IgD-negative memory B cell (primary cell): ENCODE data around the gene SDHAF3. TPM values are rescaled to one million over a fixed set of nuclear protein-coding genes. Genes with fewer than 3 reads are reported as not detected.

ENCODE experiments used
- H3K27ac Mint-ChIP-seq, 3 donors: one replicate each; pipeline ENCODE4 v1.8.0; 2020 to 2022; ENCODE audit warnings: mild to moderate bottlenecking in 3 of 3, mixed read lengths in 3 of 3, moderate library complexity in 1 of 3
- H3K27me3 Mint-ChIP-seq: one replicate; pipeline ENCODE4 v1.8.0; 2021; ENCODE audit warnings: mixed read lengths
- H3K36me3 Mint-ChIP-seq: one replicate; pipeline ENCODE4 v1.8.0; 2020; ENCODE audit warnings: mild to moderate bottlenecking, mixed read lengths
- H3K4me1 Mint-ChIP-seq, 3 donors: one replicate each; pipeline ENCODE4 v1.8.0; 2020 to 2022; ENCODE audit warnings: mixed read lengths in 3 of 3, mild to moderate bottlenecking in 1 of 3
- H3K4me3 Mint-ChIP-seq, 4 donors: one replicate each; pipeline ENCODE4 v1.8.0; 2020 to 2022; ENCODE audit warnings: mild to moderate bottlenecking in 4 of 4, mixed read lengths in 4 of 4, moderate library complexity in 3 of 4
- H3K9me3 Mint-ChIP-seq, 3 donors: one replicate each; pipeline ENCODE4 v1.8.0; 2020 to 2021; ENCODE audit warnings: mixed read lengths in 3 of 3, mild to moderate bottlenecking in 1 of 3
- polyA plus RNA-seq: library from polyadenylated mRNA; unstranded; fragments of 300-500 nt; fragmentation: Illumina TruSeq; gene quantifications from one replicate; pipeline ENCODE4 v1.2.3, GENCODE V29; 2021

SDHAF3 gene
- polyA plus RNA-seq, 1 donor from 2014 or later: 37.9 TPM

GRCh38 chr7:97219237-97219636 lies 101.7 kb downstream of the SDHAF3 start:
- peaks cover 2% of the 10 kb centered on the region for H3K36me3 Mint-ChIP-seq
- no peak overlapping the region for H3K4me3 Mint-ChIP-seq
- no peaks in the 10 kb centered on the region for H3K4me1 Mint-ChIP-seq
- H3K9me3 Mint-ChIP-seq: peaks cover 3 to 4% (median 4%) of the 10 kb centered on the region in 3 donors
- H3K27me3 Mint-ChIP-seq: peaks cover 2% of the 10 kb centered on the region
- H3K27ac Mint-ChIP-seq: no peak overlapping the region

- H3K9me3 Mint-ChIP-seq: peaks cover 0 to 6% (median 0%) of the 10 kb centered on the region in 3 donors
- no peak overlapping the region for H3K27ac Mint-ChIP-seq
- no peak overlapping the region for H3K4me3 Mint-ChIP-seq
- peaks cover 2% of the 10 kb centered on the region for H3K36me3 Mint-ChIP-seq
- no peaks in the 10 kb centered on the region for H3K4me1 Mint-ChIP-seq
- H3K27me3 Mint-ChIP-seq: peaks cover 2% of the 10 kb centered on the region
Measured at GRCh38 chr7:97224316-97224715, 106.8 kb downstream of the SDHAF3 start.

GRCh38 chr7:97226541-97226940 lies 109.0 kb downstream of the SDHAF3 start:
- Mint-ChIP-seq H3K4me3 (no peak overlapping the region), H3K27me3 (no peaks in the 10 kb centered on the region), H3K9me3 (peaks cover 0 to 6% (median 0%) of the 10 kb centered on the region in 3 donors)

More at GRCh38 chr7:97226541-97226940, 109.0 kb downstream of the SDHAF3 start:
- H3K4me1 Mint-ChIP-seq: no peaks in the 10 kb centered on the region
- no peak overlapping the region for H3K27ac Mint-ChIP-seq
- peaks cover under 1% of the 10 kb centered on the region for H3K36me3 Mint-ChIP-seq

Other genes starting within 250 kb of the SDHAF3 start
- gene DLX6, start 112.1 kb upstream of the SDHAF3 start, polyA plus RNA-seq: not detected
- gene DLX5, start 92.9 kb upstream of the SDHAF3 start, polyA plus RNA-seq: not detected